NCI-H446 treated with DMSO at 0.1 percent for 48 hours (cell line): ENCODE results near the gene FAM210A.

ENCODE experiments used
- DNase-seq: peaks from one replicate; lab custom pipeline; 2025; lab: John Stamatoyannopoulos, UW

FAM210A gene

DNA sequence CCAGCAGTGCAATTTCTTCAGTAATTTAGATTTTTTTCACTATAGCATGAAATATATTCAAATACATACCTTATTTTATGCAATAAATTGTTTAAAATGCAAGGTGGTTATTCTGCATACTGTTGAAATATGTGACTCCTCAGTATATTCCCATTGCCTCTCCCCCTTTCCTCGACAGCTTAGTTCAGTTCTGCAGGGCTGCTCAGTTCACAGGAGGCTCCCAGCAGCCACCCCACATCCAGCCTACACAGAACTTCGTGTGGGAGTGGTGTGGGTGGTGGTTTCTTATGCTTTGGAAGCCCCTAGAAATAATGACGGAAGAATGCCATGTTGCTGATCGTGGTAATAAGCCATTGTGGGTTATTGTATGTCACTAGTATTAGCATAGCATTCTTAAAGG is 79.7 kb downstream of the FAM210A start:
- no peak for DNase-seq

DNA sequence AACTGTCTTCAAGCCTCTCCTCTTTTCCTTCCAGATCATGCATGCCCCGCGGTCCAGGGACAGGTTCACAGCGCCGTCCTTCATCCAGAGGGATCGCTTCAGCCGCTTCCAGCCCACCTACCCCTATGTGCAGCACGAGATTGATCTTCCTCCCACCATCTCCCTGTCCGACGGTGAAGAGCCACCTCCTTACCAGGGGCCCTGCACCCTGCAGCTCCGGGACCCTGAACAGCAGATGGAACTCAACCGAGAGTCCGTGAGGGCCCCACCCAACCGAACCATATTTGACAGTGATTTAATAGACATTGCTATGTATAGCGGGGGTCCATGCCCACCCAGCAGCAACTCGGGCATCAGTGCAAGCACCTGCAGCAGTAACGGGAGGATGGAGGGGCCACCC is 81.3 kb downstream of the FAM210A start:
- DNase-seq = no peak

DNA sequence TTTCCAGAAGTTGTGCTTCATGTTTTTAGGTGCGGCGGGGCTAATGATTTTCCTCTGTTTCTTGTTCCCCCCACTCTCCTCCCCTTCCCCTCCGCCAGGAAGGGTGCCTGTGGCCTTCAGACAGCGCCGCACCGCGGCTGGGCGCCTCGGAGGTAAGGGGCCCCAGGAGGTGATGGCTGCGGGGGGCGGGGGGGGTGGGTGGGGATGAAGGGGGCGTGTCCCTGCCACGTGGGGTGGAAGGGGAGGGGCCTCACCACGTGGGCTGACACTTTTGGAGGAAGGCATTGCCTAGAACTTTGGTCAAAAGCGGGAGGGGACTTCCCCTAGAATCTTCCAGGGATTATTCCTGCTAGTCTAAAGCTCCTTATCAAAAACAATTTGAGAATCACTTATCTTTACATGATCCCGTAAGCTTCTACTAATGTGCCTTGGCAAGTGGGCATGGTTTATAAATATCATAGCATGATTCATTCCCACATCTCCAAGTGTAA is 83.1 kb downstream of the FAM210A start:
- DNase-seq = no peak

DNA sequence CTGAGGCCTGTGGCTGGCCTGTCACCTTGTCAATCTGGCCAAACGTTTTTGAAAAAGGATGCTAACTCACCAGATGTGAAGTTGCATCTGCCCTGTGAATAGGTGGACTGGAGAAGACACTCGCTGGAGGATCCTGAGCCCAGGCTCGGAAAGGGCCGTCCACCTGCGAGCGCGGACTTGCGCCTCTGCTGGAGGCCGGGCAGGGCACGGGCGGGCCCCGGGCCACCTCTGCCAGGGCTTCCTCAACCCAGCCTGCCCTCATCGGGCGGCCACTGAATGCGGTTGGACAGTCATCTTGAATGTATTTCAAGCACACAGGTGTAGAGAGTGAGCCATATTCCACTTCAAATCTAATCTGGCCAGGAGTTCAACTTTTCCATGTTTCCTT is 83.9 kb downstream of the FAM210A start:
- DNase-seq = no peak

DNA sequence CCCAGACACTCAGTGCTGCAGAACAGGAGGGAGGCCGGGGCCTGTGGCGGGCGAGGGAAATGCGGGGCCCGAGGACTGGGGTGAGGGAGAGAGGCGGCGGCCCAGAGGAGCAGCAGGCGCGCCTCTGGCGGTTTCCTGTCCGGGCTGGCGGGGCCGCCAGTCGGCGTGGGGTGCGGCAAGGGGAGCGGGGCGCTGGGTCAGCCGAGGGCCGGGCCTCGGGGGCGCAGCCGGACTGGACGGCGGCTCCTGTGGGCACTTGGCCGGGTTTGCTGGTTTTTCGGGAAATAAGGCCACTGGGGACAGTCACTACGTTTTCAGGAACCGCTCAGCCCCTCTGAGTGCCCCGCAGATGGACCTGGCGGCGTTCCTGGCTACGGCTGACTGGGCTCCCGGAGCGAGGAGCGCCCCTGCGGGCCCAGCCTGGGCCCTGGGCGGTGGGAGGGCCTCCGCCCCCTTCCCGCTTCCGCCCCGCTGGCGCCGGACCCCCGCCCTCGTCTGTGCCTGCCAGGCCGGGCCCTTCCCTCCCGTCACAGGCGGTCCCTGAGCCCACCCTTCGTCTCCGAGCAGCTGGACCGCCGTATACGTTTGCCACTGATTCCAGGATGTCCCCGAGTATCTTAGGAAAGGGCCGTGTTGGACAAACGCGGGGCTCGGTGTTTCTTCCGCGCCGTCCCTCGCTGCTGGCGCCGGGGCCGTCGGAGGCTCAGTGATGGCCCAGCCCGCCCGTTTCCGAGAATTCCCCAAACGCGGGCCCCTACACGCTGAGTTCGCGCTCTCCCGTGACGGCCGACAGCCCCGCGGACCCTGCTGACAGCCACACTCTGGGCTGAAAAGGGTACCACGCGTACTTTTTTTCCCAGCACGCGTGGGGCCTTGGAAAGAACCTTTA is 84.6 kb downstream of the FAM210A start:
- no peak for DNase-seq

DNA sequence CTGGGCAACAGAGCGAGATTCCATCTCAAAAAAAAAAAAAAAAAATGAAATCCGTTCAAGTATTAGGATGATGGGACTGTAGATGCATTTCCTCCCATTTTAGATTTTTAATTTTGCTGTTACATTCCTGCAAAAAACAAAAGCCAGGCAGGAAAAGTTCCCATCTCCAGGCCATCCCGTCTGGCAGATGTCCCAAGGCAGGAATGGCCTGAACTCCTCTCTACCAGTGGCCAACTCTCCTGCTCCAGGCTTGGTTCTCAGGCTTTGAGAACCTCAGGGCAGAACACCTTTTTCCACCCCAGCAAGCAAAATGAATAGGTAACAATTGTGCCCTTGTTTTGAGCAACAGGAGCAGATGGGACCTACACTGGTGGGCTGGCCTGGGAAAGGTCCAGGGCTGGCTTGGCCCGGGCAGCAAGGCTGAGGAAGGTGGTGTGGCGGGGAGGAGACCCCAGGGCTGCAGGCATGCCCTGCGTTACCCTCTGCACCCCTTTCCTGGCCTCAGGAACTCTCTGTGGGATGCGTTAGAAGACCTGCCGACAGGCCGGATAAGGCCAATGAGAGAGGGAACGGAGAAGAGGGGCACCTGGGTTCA is 86.0 kb downstream of the FAM210A start:
- DNase-seq = no peak

DNA sequence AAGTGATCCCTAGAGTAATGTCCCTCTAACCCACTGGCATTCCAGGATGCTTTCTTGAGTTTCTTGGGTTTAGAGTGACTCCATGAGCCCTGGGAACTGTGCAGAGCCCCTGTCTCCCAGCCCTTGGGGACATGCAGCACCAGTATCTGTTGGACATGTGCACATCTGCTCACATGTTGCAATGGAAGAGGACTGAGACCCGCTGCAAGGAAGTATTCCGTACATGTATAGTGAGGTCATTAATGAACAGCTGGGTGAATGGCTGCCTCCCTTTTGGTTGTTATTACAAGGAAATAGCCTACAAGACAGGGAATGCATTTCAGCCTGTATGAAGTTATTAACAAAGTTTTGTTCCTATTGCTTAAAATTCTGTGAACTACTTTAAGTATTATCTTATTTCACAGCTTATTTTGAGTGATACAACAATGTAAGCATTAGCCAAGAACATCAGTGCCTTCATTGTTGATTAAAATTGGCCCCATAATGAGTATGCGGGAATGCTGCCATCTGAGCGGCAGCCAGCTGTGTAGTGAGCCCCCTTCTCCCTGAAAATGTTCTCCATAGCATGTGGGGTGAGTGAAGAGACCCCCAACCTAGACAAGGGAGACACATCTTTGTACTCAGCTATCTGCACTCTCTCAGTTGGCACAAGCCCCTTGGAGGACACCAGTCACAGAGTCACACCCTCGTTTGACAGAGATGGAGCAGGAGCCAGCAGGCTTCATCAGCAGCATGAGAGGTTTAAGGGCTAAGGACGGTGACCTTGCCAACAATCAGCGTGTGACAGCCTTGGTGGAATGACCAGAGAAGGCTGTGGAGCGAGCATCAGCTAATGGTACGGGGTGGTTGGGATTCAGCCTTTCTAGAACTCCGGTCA is 87.4 kb downstream of the FAM210A start:
- DNase-seq = no peak

DNA sequence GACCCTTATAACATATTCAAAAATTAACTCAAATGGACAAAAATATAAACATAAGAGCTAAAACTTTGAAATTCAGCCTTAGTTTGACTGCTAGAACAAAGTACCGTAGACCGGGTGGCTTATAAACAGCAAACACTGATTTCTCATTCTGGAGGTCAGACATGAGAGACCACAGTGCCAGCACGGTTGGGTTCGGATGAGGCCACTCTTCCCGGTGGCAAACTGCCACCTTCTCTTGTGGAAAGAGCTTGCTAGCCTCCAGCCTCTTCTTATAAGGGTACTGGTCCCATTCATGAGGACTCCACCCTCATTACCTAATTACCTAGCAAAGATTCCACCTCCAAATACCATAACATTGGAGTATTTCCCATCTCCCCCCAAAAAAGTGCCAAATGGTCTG is 91.3 kb downstream of the FAM210A start:
- DNase-seq = no peak

DNA sequence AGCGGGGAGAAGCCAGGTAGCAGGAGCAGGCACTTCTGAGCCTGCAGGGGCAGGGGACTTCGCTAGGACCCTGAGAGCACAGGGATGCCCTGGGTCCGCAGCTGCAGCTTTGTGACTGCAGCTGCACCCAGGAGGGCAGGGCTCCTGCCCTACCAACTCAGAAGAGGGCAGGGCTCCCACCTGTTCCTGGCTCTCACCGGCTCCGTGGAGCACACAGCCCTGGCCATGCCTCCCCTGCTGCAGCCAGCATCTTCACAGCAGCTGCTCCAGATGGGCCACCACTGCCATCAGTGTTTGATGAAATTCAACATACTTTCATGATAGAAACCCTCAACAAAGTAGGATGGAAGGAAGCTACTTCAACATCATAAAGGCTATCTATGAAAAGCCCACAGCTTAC is 92.7 kb downstream of the FAM210A start:
- no peak for DNase-seq

DNA sequence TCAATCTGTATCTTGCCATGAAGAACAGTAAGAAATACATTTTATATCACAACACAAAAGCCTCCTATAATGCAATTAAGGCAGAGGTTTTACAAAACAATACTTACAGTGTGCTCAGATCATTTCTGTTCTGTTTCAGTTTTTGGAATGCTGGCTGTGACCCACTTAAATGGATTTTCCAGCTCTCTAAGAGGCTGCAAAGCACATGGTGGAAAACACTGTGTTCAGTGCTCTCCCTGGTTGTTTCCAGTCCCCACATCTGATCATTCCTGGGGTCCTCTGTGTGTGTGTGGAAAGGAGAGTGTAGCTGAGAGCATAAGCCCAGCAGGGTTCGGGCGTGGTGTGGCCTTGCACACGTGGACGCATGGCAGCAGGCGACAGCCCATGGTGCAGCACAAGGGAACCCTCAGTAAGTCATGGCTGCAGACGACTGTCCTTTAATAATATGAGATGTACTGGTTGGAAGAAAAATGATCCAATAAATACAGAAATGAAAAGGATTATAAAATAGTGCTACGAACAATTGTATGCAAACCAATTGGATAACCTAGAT is 95.6 kb downstream of the FAM210A start:
- no peak for DNase-seq

DNA sequence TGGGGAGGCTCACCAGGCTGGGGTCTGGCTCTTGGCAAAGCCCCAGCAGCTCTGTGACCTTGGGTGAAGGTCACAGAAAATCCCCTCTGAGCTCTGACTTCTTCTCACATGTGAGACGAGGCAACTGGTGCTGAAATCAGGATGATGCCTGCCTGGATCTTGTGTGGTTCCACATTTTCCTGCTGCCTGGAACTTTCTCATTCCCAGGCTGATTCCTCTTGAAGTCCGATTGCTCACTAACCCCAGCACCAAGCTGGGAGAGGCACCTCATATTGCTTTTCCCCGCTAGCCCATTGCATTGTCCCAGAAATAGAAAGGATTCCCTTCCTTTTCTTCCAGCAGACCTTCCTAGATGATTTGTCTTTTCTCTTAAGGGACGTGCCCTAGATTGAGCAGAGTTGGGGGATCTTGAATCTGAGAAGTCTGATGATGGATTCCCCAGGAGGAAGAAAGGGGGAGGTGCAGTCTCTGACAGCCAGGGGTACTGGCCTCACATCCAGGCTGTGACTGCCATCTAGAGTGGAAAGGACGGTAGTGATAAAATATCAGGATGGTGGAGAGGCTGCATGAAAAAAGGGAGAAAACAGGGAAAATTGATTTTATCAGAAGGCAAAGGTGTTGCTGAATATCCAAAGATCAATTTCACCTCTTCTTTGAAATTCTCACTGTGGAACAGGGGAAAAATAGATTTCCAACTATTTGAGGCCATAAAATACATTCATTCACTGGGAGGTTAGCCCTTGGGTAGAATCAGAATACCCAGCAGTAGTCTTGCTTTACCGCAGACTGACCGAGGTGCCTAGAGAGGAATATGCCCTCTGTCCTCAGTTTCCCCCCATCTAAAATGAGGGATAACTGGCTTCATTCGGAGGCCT is 96.3 kb downstream of the FAM210A start:
- DNase-seq = peak; percentile 2

DNA sequence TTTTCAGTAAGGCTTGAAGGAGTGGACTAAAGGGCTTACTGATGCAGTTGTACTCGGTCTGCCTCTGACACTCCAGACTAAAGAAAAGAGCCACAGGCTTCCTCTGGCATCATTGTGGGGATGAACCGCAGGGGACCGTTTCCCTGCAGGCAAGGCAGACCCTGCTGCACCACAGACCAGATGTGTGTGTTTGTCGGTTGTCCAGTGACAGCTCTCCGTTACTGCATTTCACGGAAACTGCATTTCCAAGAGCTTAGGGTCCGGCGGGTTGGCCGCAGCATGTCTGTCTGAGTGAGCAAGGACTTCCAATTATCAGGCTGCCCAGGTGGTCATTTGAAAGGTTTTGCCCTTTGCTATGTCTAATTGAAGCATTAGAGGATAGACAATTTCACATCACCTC is 98.1 kb downstream of the FAM210A start:
- DNase-seq = no peak

DNA sequence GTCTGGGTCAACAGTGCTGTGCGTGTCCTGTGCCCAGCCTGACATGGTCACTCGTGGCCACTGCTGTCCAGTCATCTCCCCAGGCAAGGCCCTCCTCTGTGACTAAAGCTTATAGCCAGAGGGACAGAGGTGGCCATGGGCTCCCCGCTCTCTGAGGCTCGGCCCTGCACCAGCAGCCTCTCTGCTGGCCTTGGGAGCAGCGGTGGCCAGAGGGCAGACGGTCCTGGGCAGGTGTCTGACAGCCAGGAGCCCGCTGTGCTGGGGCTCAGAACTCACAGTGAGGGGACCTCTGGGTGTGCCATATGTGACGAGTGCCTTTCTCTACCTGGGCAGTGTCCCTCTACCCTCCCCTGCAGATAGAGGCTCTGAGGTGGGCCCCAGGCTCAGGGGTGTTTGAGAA is 98.7 kb downstream of the FAM210A start:
- no peak for DNase-seq

DNA sequence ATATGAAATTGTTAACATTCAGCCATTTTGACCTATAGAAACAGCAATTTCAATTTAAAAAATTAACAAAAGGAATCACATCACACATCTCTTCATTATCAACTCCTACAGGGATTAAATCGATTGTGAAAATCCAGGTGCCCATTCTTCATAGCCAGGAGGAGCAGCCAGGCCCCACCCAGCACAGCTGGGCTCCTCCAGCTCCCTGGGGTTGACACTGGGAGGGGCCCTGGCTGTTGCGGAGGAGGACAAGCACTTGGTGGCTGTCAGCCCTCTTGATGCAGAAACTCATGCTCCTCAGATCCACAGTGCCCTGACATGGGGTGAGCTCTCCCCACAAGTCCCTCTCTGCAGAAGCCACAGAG is 99.8 kb downstream of the FAM210A start:
- no peak for DNase-seq

DNA sequence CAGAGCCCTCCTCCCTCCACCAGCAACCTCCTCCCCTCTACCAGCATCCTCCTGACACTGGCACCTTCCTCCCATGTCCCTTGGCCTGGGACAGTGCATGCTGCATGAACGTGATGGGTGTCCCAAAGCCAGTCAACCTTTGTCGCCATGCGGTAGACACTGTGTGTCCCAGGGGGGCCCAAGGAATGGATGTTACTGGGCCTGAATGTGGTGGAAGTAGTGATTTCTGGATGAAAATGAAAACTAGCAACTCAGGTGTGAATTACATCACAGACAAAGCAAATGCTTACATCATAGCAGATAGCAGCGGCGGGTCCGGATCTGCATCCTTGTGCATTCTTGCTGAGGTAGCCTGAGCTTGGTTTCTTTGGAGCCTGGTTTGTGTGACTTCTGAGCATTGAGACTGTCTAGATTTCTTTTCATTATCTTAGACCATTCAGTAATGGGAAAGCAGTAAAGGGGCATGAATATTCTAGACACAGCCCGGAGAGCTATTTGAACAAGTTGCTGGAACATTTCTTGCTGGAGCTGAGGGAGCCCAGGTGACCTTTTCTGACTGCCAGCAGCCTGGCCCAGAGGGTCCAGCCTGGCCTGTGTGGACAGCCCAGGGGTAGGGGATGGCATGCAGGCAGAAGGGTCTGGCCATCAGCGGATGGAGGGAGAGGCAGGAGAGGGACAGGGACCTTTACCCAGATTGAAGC is 100.4 kb downstream of the FAM210A start:
- no peak for DNase-seq

DNA sequence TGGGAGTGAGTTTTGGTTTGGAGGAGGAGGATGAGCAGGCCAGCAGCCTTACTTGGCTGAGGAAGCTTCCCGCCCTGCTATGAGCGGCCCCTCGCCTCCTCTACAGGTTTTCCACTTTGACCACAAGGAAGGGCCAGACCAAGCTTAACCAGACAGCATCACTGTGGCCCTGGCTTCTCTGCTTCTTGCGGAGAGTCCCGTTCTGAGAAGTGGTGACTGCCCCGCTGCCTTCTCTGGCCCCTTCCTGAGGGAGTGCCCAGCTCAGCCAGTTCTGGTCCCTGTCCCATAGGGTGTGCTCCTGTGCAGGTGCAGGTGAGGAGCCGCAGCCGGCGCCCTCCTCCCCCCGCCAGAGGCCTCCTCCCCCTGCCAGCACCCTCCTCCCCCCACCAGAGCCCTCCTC is 101.0 kb downstream of the FAM210A start:
- no peak for DNase-seq

DNA sequence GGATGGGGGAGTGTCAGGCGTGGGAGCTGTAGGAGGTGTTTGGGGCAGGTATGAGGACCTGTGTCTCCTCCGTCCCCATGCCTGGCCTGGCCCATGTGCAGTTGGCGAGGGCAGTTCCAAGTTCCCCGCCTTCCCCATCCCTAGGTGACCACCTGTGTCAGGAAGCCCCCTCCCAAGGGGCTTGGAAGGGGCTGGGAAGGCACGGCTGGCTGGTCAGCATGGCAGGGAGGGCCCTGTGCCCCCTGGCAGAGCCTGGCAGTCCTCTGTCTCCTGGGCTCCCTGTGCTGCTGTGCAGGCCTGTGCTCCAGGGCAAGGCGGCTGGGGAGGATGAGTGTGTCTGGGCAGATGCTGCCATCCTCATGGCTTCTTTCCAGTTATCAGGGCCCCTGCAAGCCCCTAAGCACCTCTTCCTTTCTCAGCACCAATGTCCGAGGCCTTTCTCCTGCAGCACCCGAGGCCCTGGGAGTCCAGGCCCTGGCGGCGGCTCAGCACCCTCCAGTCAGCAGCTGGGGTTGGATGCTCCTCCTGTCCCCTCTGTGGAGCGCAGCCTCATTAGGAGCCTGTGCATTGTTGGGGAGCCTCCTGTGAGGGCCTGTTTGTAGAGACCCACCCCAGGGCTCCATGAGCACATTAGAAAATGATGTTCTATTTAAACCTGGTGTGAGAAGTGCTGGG is 101.7 kb downstream of the FAM210A start:
- no peak for DNase-seq

DNA sequence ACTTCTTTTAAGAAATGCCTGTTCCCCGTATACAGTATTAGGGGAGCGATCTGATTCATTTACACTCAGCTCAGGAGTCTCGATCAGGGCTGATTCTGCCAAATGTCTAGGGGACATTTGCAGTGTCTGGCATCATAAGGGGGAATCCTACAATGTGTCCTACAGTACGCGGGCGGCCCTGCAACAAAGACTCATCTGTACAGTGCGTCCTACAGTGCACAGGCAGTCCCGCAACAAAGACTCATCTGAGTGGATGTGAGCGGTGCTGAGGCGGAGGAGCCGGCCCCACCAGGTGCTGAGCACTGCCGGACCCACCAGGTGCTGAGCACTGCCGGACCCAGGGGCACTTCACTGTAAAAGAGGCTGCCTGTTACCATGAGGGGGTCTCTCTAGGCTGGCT is 102.5 kb downstream of the FAM210A start:
- DNase-seq = no peak

DNA sequence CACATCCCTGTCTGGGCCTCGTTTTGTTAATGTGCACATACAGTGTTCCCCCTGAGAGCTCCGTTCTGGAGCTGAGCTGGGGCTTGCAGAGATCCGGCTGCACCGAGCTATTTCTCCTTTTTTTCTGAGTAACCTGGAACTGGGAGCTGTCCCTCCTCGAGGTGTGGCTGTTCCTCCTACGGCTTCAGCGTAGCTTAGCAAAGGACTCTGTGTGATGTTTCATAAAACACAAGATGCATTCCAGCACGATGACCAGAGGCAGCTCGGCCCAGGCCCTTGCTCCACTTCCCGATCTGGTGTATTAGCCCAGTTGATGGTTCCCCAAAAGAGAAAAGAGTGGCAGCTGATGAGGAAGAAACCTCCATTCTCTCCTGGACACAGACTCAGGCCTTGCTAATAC is 103.0 kb downstream of the FAM210A start:
- DNase-seq = no peak

DNA sequence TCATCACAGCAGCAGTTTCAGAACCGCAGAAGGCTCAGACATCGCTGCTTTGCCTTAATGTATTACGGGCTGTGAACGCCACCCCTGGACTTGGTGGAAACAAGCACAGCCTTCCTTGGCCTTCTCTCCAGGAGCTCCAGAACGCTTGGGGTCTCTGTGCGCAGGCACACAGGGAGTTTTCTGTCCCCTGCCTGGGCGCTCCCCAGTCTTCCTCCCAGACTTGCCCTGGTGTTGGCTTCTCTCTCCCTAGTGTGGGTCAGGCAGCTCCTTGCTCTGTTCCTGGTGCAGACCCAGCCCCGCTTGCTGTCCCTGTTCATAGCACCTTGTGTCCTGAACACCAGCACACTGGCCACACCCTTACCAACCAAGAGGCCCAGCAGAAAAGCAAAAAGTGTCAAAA is 103.6 kb downstream of the FAM210A start:
- DNase-seq = no peak
